Testis (tissue), 2 donors: ENCODE data around the gene ZNF654.

Source experiments
- POLR2A ChIP-seq: fragments of 450-650 bp; IDR thresholded peaks from one replicate; pipeline ENCODE4 v1.6.1; 2017; ENCODE audit warnings: antibody characterized with exemption, mild to moderate bottlenecking, moderate library complexity
- TF ChIP-seq, protein P1 (sequence below), 3 experiments: fragments of 450-650 bp in 2 of 3; fragments of 200-600 bp in 1 of 3; sonication (generic) in 1 of 3; IDR thresholded peaks; one replicate each; pipeline ENCODE4 v1.5.1; 2016 to 2019; ENCODE audit warnings: antibody characterized with exemption in 3 of 3, mild to moderate bottlenecking in 2 of 3, moderate library complexity in 1 of 3

DNA sequence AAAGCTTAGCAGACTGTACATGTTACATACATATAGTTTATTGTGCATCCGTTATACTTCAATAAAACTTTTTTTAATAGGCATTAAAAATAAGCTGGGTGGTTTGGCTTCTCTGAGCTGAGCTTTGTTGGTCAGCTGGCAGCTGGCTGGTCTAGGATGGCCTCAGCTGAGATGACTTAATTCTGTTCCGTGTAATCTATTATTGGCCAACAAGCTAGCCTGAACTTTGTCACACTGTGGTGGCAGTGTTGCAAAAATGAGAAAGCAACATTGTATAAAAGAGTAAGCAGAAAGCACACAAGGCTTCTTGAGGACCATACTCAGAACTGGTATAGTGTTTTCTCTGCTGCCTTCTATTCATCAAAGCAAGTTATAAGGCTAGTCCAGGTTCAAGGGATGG lies 45.5 kb upstream of the ZNF654 start:
- TF ChIP-seq, protein P1, sequence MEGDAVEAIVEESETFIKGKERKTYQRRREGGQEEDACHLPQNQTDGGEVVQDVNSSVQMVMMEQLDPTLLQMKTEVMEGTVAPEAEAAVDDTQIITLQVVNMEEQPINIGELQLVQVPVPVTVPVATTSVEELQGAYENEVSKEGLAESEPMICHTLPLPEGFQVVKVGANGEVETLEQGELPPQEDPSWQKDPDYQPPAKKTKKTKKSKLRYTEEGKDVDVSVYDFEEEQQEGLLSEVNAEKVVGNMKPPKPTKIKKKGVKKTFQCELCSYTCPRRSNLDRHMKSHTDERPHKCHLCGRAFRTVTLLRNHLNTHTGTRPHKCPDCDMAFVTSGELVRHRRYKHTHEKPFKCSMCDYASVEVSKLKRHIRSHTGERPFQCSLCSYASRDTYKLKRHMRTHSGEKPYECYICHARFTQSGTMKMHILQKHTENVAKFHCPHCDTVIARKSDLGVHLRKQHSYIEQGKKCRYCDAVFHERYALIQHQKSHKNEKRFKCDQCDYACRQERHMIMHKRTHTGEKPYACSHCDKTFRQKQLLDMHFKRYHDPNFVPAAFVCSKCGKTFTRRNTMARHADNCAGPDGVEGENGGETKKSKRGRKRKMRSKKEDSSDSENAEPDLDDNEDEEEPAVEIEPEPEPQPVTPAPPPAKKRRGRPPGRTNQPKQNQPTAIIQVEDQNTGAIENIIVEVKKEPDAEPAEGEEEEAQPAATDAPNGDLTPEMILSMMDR (IDR thresholded peaks at IDR 0.05): no peak
- TF ChIP-seq POLR2A: no peak
